H9 (cell line): ENCODE results near the gene KIF2C. TPM values are rescaled to one million over a fixed set of nuclear protein-coding genes. Genes with fewer than 3 reads are reported as not detected.
A peak's percentile ranks its signal among the peaks of the same experiment; 100 is the strongest.

ENCODE experiments used
- DNase-seq: peaks from one replicate; pipeline ENCODE4 v3.0.0-alpha.2; 2017
- H2AFZ ChIP-seq: one replicate; pipeline ENCODE4 v1.6.1; 2013; ENCODE audit warnings: mild to moderate bottlenecking, low read length, control low read depth, moderate library complexity
- H2AK5ac ChIP-seq: 2 replicates; pipeline ENCODE4 v1.6.1; 2013; ENCODE audit warnings: low read length, control low read depth, mixed read lengths; ENCODE audit not compliant: insufficient read length
- H2BK120ac ChIP-seq: one replicate; pipeline ENCODE4 v1.6.1; 2013; ENCODE audit warnings: low read depth, mild to moderate bottlenecking, low read length, control low read depth, inconsistent platforms; ENCODE audit not compliant: poor library complexity, severe bottlenecking
- H2BK12ac ChIP-seq: 2 replicates; pipeline ENCODE4 v1.6.1; 2013; ENCODE audit warnings: low read length, control low read depth, mixed read lengths, low read depth; ENCODE audit not compliant: insufficient read length
- H2BK15ac ChIP-seq: 2 replicates; pipeline ENCODE4 v1.6.1; 2013; ENCODE audit warnings: low read depth, low read length, control low read depth
- H2BK20ac ChIP-seq: one replicate; pipeline ENCODE4 v1.6.1; 2013; ENCODE audit warnings: low read depth, mild to moderate bottlenecking, low read length, control low read depth, inconsistent platforms; ENCODE audit not compliant: poor library complexity, severe bottlenecking
- H2BK5ac ChIP-seq: 2 replicates; pipeline ENCODE4 v1.6.1; 2013; ENCODE audit warnings: low read length, control low read depth, mixed read lengths; ENCODE audit not compliant: insufficient read length
- H3K14ac ChIP-seq: 2 replicates; pipeline ENCODE4 v1.6.1; 2013; ENCODE audit warnings: low read length, control low read depth; ENCODE audit not compliant: insufficient read depth
- H3K18ac ChIP-seq: 2 replicates; pipeline ENCODE4 v1.6.1; 2013; ENCODE audit warnings: low read depth, mild to moderate bottlenecking, mixed read lengths, low read length, control low read depth; ENCODE audit not compliant: insufficient read length
- H3K23ac ChIP-seq: 2 replicates; pipeline ENCODE4 v1.6.1; 2013; ENCODE audit warnings: low read length, control low read depth, mixed read lengths, low read depth; ENCODE audit not compliant: insufficient read length
- H3K23me2 ChIP-seq: 2 replicates; pipeline ENCODE4 v1.6.1; 2013; ENCODE audit warnings: low read depth, mild to moderate bottlenecking, mixed read lengths, low read length, control low read depth; ENCODE audit not compliant: insufficient read length, poor library complexity, severe bottlenecking
- H3K27ac ChIP-seq: 2 replicates; pipeline ENCODE4 v1.5.1; 2013; ENCODE audit warnings: low read length, control low read depth, mixed read lengths, low read depth; ENCODE audit not compliant: insufficient read length
- H3K27me3 ChIP-seq: 2 replicates; pipeline ENCODE4 v1.6.1; 2013; ENCODE audit warnings: low read length, control low read depth, inconsistent platforms; ENCODE audit not compliant: insufficient read depth
- H3K4ac ChIP-seq: 2 replicates; pipeline ENCODE4 v1.6.1; 2013; ENCODE audit warnings: low read depth, mild to moderate bottlenecking, control low read depth, inconsistent platforms, low read length, moderate library complexity
- H3K4me1 ChIP-seq: 2 replicates; pipeline ENCODE4 v1.6.1; 2013; ENCODE audit warnings: low read length, control low read depth, inconsistent platforms; ENCODE audit not compliant: insufficient read depth
- H3K4me2 ChIP-seq: 2 replicates; pipeline ENCODE4 v1.6.1; 2013; ENCODE audit warnings: low read length, control low read depth, mixed read lengths; ENCODE audit not compliant: insufficient read length, insufficient read depth
- H3K56ac ChIP-seq: 2 replicates; pipeline ENCODE4 v1.6.1; 2013; ENCODE audit warnings: low read depth, mild to moderate bottlenecking, mixed read lengths, low read length, control low read depth; ENCODE audit not compliant: insufficient read length
- H3K79me1 ChIP-seq: 2 replicates; pipeline ENCODE4 v1.6.1; 2013; ENCODE audit warnings: low read depth, mild to moderate bottlenecking, moderate library complexity, low read length, control low read depth, inconsistent platforms; ENCODE audit not compliant: insufficient read depth, poor library complexity, severe bottlenecking
- H3K79me2 ChIP-seq: 2 replicates; pipeline ENCODE4 v1.6.1; 2013; ENCODE audit warnings: low read length, control low read depth, inconsistent platforms; ENCODE audit not compliant: insufficient read depth
- H3K9ac ChIP-seq: 2 replicates; pipeline ENCODE4 v1.6.1; 2013; ENCODE audit warnings: low read length, control low read depth, mixed read lengths; ENCODE audit not compliant: insufficient read length; ENCODE audit errors: extremely low read depth
- H3K9me3 ChIP-seq: one replicate; pipeline ENCODE4 v1.6.1; 2013; ENCODE audit warnings: low read depth, low read length, inconsistent platforms; ENCODE audit not compliant: control insufficient read depth
- H3T11ph ChIP-seq: one replicate; pipeline ENCODE4 v1.6.1; 2013; ENCODE audit warnings: mild to moderate bottlenecking, low read length, control low read depth, inconsistent platforms
- H4K20me1 ChIP-seq: one replicate; pipeline ENCODE4 v1.6.1; 2013; ENCODE audit not compliant: control insufficient read depth, insufficient read length, insufficient read depth
- H4K5ac ChIP-seq: 2 replicates; pipeline ENCODE4 v1.6.1; 2013; ENCODE audit warnings: low read depth, mild to moderate bottlenecking, mixed read lengths, low read length, control low read depth; ENCODE audit not compliant: insufficient read length
- H4K8ac ChIP-seq: replicated peaks from 2 replicates; pipeline ENCODE4 v1.6.1; 2013; ENCODE audit warnings: low read length, control low read depth, mixed read lengths, low read depth; ENCODE audit not compliant: insufficient read length
- H4K91ac ChIP-seq: 2 replicates; pipeline ENCODE4 v1.6.1; 2013; ENCODE audit warnings: low read depth, mild to moderate bottlenecking, moderate library complexity, mixed read lengths, low read length, control low read depth; ENCODE audit not compliant: insufficient read length
- H3K27ac Mint-ChIP-seq, 3 experiments: 2 replicates in 2 of 3; 3 replicates in 1 of 3; pipeline ENCODE4 v1.8.0; 2020 to 2021; ENCODE audit warnings: mixed read lengths in 3 of 3, mild to moderate bottlenecking in 1 of 3, moderate library complexity in 1 of 3
- H3K27me3 Mint-ChIP-seq: 2 replicates; pipeline ENCODE4 v1.8.0; 2021; ENCODE audit warnings: low read depth, mild to moderate bottlenecking, moderate library complexity, mixed read lengths
- H3K36me3 Mint-ChIP-seq, 3 experiments: 2 replicates in 2 of 3; 3 replicates in 1 of 3; pipeline ENCODE4 v1.8.0; 2020 to 2021; ENCODE audit warnings: low read depth in 3 of 3, mixed read lengths in 3 of 3; ENCODE audit not compliant: insufficient read depth in 1 of 3
- H3K4me1 Mint-ChIP-seq, 2 experiments: 2 replicates each; pipeline ENCODE4 v1.8.0; 2020; ENCODE audit warnings: mixed read lengths in 2 of 2
- H3K4me3 Mint-ChIP-seq, 2 experiments: 2 replicates in 1 of 2; 3 replicates in 1 of 2; pipeline ENCODE4 v1.8.0; 2020 to 2021; ENCODE audit warnings: mild to moderate bottlenecking in 2 of 2, mixed read lengths in 2 of 2, moderate library complexity in 1 of 2
- H3K9me3 Mint-ChIP-seq, 2 experiments: 2 replicates in 1 of 2; 3 replicates in 1 of 2; pipeline ENCODE4 v1.8.0; 2020; ENCODE audit warnings: mild to moderate bottlenecking in 2 of 2, mixed read lengths in 2 of 2, moderate library complexity in 1 of 2
- CTCF ChIP-seq: fragments of 200-600 bp; sonication (generic); conservative IDR thresholded peaks from 3 replicates; pipeline ENCODE4 v1.8.0; 2021; ENCODE audit warnings: antibody characterized with exemption, mild to moderate bottlenecking
- WGBS: extraction: QIAGEN DNeasy Blood & Tissue Kit; methylation state at CpG from one replicate; pipeline ENCODE4 v1.1.7; 2013; ENCODE audit warnings: missing lambda C conversion rate, low lambda C conversion rate, mixed read lengths; ENCODE audit not compliant: insufficient read length; ENCODE audit errors: extremely low coverage; 5-methylcytosine and 5-hydroxymethylcytosine counted together
- total RNA-seq: library from RNA; stranded (reverse); gene quantifications from 2 replicates; pipeline ENCODE4 v1.2.1, GENCODE V29; 2021

KIF2C gene
- total RNA-seq, 1 experiment from 2014 or later = 73.1 TPM

GRCh38 chr1:44799770-44800584 lies 60.3 kb downstream of the KIF2C start, which contains the start of gene PLK3:
PLK3 (plus strand) TSS chr1:44800377; CDS start chr1:44800464, 87 bp downstream.
- Mint-ChIP-seq H3K36me3 (peaks cover under 1 to 32% (median 19%) of the 10 kb centered on the region in 3 experiments), H3K9me3 (no peaks in the 10 kb centered on the region), H3K4me1 (peaks cover 12 to 19% of the 10 kb centered on the region in 2 experiments), H3K27me3 (peaks cover 3% of the 10 kb centered on the region), H3K4me3 (peak within 1 kb of the TSS; percentile 86 to 92), H3K27ac (peak within 1 kb of the TSS; percentile 99 to 100 (median 99); a peak in 6 of 7 replicates)
- no peak within 1 kb of the TSS for H2BK20ac ChIP-seq
- no peak within 1 kb of the TSS for H2BK12ac ChIP-seq
- no peaks in the 10 kb centered on the region for H3K27me3 ChIP-seq
- H2BK5ac ChIP-seq = no peak within 1 kb of the TSS
- H3K9me3 ChIP-seq = no peaks in the 10 kb centered on the region
- H4K8ac ChIP-seq = no peak within 1 kb of the TSS
- no peak within 1 kb of the TSS for H3K56ac ChIP-seq
- H3K18ac ChIP-seq = peak within 1 kb of the TSS; percentile 99
- TF ChIP-seq CTCF = peak; percentile 93
- peaks cover 9% of the 10 kb centered on the region for H3K23me2 ChIP-seq
- no peaks in the 10 kb centered on the region for H3K4me1 ChIP-seq
- H3K27ac ChIP-seq = no peak within 1 kb of the TSS
- H4K91ac ChIP-seq = no peak within 1 kb of the TSS
- H2BK15ac ChIP-seq = no peak within 1 kb of the TSS
- H2AK5ac ChIP-seq = no peak within 1 kb of the TSS
- H2BK120ac ChIP-seq = peak within 1 kb of the TSS; percentile 93
- no peaks in the 10 kb centered on the region for H3K79me1 ChIP-seq
- H3K4ac ChIP-seq = no peak within 1 kb of the TSS; the same call in 1 of the 2 replicates
- H3K4me2 ChIP-seq = peak within 1 kb of the TSS; percentile 79
- H3K14ac ChIP-seq = peak within 1 kb of the TSS; percentile 96
- H3K79me2 ChIP-seq = no peaks in the 10 kb centered on the region
- no peak within 1 kb of the TSS for H4K5ac ChIP-seq
- no peaks in the 10 kb centered on the region for H4K20me1 ChIP-seq
- no peak within 1 kb of the TSS for H3T11ph ChIP-seq
- H3K9ac ChIP-seq = peak within 1 kb of the TSS; percentile 52
- H3K23ac ChIP-seq = no peak within 1 kb of the TSS
- WGBS = no CpG with 5 or more reads among the region's 79 CpGs
- H2AFZ ChIP-seq = no peak within 1 kb of the TSS
- DNase-seq = peak; percentile 98
